PC-3 (cell line): ENCODE results near the gene ALKBH6. TPM values are rescaled to one million over a fixed set of nuclear protein-coding genes. Genes with fewer than 3 reads are reported as not detected.
A peak's percentile ranks its signal among the peaks of the same experiment; 100 is the strongest.

ENCODE experiments used
- ATAC-seq: fragments of 200-7000 bp; cut with Tn5 transposase; 2 replicates; pipeline ENCODE4 v1.9.1; 2020; ENCODE audit warnings: mild to moderate bottlenecking, moderate library complexity
- BruUV-seq: library from RNA; stranded (reverse); fragments of 400-500 nt; replicated peaks from 2 replicates; lab custom pipeline; 2021; lab: Mats Ljungman, UMichigan
- CTCF ChIA-PET: fragments of 300-600 bp; sonication (Branson Sonifier 250); formaldehyde crosslinking; loops from one replicate; lab custom pipeline; 2022; ENCODE audit warnings: antibody characterized with exemption; lab: Charles Lee
- POLR2A ChIA-PET: fragments of 300-600 bp; sonication (Branson Sonifier 250); formaldehyde crosslinking; loops from one replicate; lab custom pipeline; 2022; ENCODE audit warnings: antibody characterized with exemption; ENCODE audit not compliant: unreplicated experiment; lab: Charles Lee
- DNase-seq: peaks from one replicate; pipeline ENCODE4 v3.0.0-alpha.2; 2015
- H2AFZ ChIP-seq: fragments of 300-600 bp; sonication (generic); 2 replicates; pipeline ENCODE4 v1.6.0; 2016; ENCODE audit warnings: antibody characterized with exemption, low read length
- H3F3A ChIP-seq: fragments of 300-600 bp; sonication (generic); one replicate; pipeline ENCODE4 v1.6.0; 2017; ENCODE audit warnings: antibody characterized with exemption, low read length, control low read depth, mild to moderate bottlenecking; ENCODE audit not compliant: unreplicated experiment
- H3K27ac ChIP-seq: fragments of 300-600 bp; sonication (generic); 2 replicates; pipeline ENCODE4 v1.5.1; 2016; ENCODE audit warnings: mild to moderate bottlenecking, low read length
- H3K27me3 ChIP-seq: fragments of 300-600 bp; sonication (generic); 2 replicates; pipeline ENCODE4 v1.6.1; 2016; ENCODE audit warnings: low read length, mixed read lengths
- H3K36me3 ChIP-seq: fragments of 300-600 bp; sonication (generic); 2 replicates; pipeline ENCODE4 v1.6.1; 2016; ENCODE audit warnings: low read depth, mixed run types, low read length, mixed read lengths
- H3K4me1 ChIP-seq: fragments of 300-600 bp; sonication (generic); 2 replicates; pipeline ENCODE4 v1.5.1; 2016; ENCODE audit warnings: low read length; ENCODE audit not compliant: insufficient read depth
- H3K4me2 ChIP-seq: fragments of 300-600 bp; sonication (generic); 2 replicates; pipeline ENCODE4 v1.6.0; 2016; ENCODE audit warnings: low read length
- H3K4me3 ChIP-seq: fragments of 300-600 bp; sonication (generic); 2 replicates; pipeline ENCODE4 v1.5.1; 2016; ENCODE audit warnings: mild to moderate bottlenecking, low read length, mixed read lengths
- H3K79me2 ChIP-seq: fragments of 300-600 bp; sonication (generic); 2 replicates; pipeline ENCODE4 v1.6.1; 2017; ENCODE audit warnings: low read length, mixed read lengths
- H3K9ac ChIP-seq: fragments of 300-600 bp; sonication (generic); 2 replicates; pipeline ENCODE4 v1.6.0; 2016; ENCODE audit warnings: mild to moderate bottlenecking, low read length
- H3K9me2 ChIP-seq: fragments of 300-600 bp; sonication (generic); replicated peaks from 2 replicates; pipeline ENCODE4 v1.6.1; 2016; ENCODE audit warnings: mixed run types, low read length, mixed read lengths
- H3K9me3 ChIP-seq: fragments of 300-600 bp; sonication (generic); 2 replicates; pipeline ENCODE4 v1.6.1; 2016; ENCODE audit warnings: low read length, mixed read lengths
- H4K20me1 ChIP-seq: fragments of 300-600 bp; sonication (generic); 2 replicates; pipeline ENCODE4 v1.6.1; 2016; ENCODE audit warnings: low read length, mixed read lengths
- EZH2 ChIP-seq: fragments of 300-600 bp; sonication (generic); IDR thresholded peaks from one replicate; pipeline ENCODE4 v1.6.1; 2017; ENCODE audit warnings: antibody characterized with exemption, mild to moderate bottlenecking, low read length; ENCODE audit not compliant: unreplicated experiment
- EZH2phosphoT487 ChIP-seq: fragments of 300-600 bp; sonication (generic); IDR thresholded peaks from 2 replicates; pipeline ENCODE4 v1.6.1; 2018; ENCODE audit warnings: mild to moderate bottlenecking, antibody characterized with exemption, low read length, borderline replicate concordance
- intact Hi-C: fragments of 100-400 bp; cut with micrococcal nuclease; formaldehyde crosslinking; loops from 2 replicates; pipeline ENCODE4 v1.9.0; 2023
- total RNA-seq: library from RNA; depleted of rRNA; stranded (reverse); fragments of >200 nt; gene quantifications from 2 replicates; pipeline ENCODE4 v1.2.3, GENCODE V29; 2014
- TF ChIP-seq, protein P1 (sequence below): fragments of 300-600 bp; sonication (generic); conservative IDR thresholded peaks from 2 replicates; pipeline ENCODE4 v1.5.1; 2017; ENCODE audit warnings: antibody characterized with exemption, low read depth, mild to moderate bottlenecking, low read length

ALKBH6 gene
- total RNA-seq, 1 experiment from 2014 or later, result 38.4 TPM

DNA sequence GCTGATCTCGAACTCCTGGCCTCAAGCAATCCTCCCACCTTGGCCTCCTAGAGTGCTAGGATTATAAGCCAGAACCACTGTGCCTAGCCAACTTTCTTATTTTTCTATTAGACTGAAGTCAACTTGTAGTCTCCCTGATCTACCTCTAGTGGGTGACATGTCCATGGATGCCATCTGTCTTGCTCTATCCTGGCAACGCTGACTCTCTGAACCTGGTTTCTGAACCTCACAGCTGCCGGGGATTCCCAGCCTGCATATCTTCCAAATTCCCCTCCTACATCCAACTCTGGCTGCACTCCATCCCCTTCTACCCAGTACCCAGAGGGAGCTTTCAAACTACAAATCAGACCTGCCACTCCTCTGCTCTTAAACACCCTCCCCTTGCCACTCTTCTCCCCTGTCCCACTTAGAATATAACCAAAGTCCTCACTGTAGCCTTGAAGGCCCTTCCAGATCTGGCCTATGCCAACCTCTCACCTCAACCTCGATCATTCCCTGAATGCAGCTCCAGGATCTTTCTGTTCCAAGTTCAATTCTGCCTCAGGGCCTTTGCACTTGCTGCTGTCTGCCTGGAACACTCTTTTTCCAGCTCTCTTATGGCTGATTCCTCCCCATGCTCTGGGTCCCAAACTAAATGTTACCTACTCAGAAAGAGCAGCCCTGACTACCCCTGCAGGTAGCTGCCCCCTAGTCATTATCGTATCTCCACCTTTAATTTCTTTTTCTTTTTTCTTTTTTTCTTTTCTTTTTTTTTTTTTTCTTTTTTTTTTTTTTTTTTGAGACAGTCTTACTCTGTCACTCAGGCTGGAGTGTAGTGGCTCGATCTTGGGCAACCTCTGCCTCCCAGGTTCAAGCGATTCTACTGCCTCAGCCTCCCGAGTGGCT is 16.5 kb upstream of the ALKBH6 start:
- no peak for DNase-seq
- Histone ChIP-seq H3K27ac (no peak overlapping the region), H3K4me3 (no peak overlapping the region), H3K9ac (no peak overlapping the region), H3K79me2 (no peaks in the 10 kb centered on the region), H3K9me2 (no peaks in the 10 kb centered on the region), H3K4me2 (no peak overlapping the region), H2AFZ (no peak overlapping the region), H3K9me3 (no peaks in the 10 kb centered on the region), H3F3A (no peaks in the 10 kb centered on the region), H3K27me3 (no peaks in the 10 kb centered on the region), H3K36me3 (no peaks in the 10 kb centered on the region), H3K4me1 (no peaks in the 10 kb centered on the region), H4K20me1 (no peaks in the 10 kb centered on the region)
- CTCF ChIA-PET, result no interaction called here
- ATAC-seq, result no peak
- POLR2A ChIA-PET, result no interaction called here
- TF ChIP-seq, protein P1, sequence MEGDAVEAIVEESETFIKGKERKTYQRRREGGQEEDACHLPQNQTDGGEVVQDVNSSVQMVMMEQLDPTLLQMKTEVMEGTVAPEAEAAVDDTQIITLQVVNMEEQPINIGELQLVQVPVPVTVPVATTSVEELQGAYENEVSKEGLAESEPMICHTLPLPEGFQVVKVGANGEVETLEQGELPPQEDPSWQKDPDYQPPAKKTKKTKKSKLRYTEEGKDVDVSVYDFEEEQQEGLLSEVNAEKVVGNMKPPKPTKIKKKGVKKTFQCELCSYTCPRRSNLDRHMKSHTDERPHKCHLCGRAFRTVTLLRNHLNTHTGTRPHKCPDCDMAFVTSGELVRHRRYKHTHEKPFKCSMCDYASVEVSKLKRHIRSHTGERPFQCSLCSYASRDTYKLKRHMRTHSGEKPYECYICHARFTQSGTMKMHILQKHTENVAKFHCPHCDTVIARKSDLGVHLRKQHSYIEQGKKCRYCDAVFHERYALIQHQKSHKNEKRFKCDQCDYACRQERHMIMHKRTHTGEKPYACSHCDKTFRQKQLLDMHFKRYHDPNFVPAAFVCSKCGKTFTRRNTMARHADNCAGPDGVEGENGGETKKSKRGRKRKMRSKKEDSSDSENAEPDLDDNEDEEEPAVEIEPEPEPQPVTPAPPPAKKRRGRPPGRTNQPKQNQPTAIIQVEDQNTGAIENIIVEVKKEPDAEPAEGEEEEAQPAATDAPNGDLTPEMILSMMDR, result 0 out of 2 replicates have a peak, but pooled peaks have one; percentile 14
- TF ChIP-seq EZH2phosphoT487, result no peak
- intact Hi-C loops, result no loop called here
- no TSS peak for BruUV-seq

DNA sequence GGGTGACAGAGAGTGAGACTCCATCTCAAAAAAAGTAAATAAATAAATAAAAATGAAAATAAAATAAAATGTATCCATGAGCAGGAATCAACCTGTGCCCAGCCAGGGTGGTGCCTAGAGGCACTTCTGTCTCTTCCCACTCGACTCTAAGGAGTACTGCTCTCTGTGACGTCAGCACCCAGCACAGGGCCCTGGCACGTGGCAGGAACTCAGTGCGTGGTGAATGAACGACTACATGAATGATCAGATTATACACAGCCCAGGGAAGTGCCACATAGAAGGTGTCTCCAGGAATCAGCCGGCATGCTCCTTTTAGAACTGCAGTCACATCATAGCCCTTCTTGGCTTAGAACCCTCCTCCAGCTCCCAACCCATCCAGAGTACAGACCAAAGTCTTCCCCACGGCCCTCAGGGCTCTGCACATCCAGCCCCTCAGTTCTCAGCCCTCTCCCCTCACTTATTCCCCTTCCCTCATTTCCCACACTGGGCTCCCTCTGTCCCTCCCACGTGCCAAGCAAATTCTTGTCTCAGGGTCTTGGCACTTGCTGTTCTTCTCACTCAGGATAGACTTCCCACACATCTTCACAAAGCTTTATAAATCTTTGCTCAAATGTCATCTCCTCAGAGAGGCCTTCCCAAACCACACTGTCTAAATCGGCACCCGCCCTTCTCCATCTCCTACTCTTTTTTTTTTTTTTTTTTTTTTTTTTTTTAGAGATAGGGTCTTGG is 14.5 kb upstream of the ALKBH6 start:
- Histone ChIP-seq H3K27me3 (no peaks in the 10 kb centered on the region), H3K79me2 (no peaks in the 10 kb centered on the region)

More for the DNA sequence above, 14.5 kb upstream of the ALKBH6 start:
- no peak overlapping the region for H3K4me3 ChIP-seq
- no peak for ATAC-seq
- H4K20me1 ChIP-seq, result no peaks in the 10 kb centered on the region
- H3K4me1 ChIP-seq, result no peaks in the 10 kb centered on the region
- no peaks in the 10 kb centered on the region for H3K9me3 ChIP-seq
- BruUV-seq, result no TSS peak
- H3K4me2 ChIP-seq, result no peak overlapping the region
- POLR2A ChIA-PET, result no interaction called here
- no peaks in the 10 kb centered on the region for H3K9me2 ChIP-seq
- H3K27ac ChIP-seq, result no peak overlapping the region
- no peak overlapping the region for H2AFZ ChIP-seq
- CTCF ChIA-PET, result no interaction called here
- DNase-seq, result no peak
- H3K9ac ChIP-seq, result no peak overlapping the region
- no peaks in the 10 kb centered on the region for H3F3A ChIP-seq
- no peaks in the 10 kb centered on the region for H3K36me3 ChIP-seq
- intact Hi-C loops, result no loop called here
- TF ChIP-seq EZH2phosphoT487, result no peak
- TF ChIP-seq, protein P1, result no peak
- TF ChIP-seq EZH2, result no peak
